ENCODE data around the gene KPNA5.
A peak's percentile ranks its signal among the peaks of the same experiment; 100 is the strongest.
"Not testable (repeated sequence)": the region's sequence is repeated elsewhere in the genome, so short reads cannot be mapped to it uniquely, and the experiment has no call there.

Gene KPNA5

DNA sequence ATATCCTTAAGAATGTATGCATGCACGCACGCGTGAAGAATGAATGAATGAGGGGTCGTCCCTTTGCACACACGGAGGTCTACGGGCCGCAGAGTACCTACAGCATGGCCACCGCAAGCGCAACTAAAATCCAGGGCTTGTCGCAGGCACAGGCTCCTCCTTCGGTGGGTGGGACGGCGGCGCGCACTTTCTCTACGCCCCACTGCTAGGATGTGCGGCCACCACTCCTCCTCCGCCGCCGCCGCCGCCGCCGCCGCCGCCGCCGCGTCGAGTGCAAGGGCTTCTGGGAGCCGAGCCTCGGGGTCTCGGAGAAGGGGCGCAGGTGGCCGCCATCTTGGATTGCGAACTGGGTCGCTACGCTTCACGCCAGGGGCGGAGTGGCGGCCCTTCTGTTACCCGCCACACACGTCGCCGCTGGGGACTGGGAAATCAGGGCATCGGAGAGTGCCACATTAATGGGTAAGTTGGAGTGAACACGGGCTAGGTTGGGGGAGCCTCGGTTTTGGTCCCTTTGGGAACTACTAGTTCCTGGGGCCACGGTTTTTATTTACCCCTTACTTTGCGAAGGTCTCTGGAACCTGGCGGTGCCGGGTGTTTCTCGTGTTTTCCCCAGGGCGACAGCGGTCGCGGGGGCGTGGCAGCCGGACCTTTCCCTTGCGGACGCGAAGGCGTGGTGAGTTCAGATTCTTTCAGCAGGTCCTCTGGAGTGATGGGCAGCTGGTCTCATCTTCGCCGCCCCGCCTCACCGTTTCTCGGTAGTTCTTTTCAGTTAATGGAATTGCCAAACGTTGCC lies at the start of gene KPNA5:
KPNA5 (plus strand) TSS at position 332 of the 793 bp plus-strand sequence; CDS start at position 456, 124 bp downstream.
- DNase-seq: peak; percentile 46

DNA sequence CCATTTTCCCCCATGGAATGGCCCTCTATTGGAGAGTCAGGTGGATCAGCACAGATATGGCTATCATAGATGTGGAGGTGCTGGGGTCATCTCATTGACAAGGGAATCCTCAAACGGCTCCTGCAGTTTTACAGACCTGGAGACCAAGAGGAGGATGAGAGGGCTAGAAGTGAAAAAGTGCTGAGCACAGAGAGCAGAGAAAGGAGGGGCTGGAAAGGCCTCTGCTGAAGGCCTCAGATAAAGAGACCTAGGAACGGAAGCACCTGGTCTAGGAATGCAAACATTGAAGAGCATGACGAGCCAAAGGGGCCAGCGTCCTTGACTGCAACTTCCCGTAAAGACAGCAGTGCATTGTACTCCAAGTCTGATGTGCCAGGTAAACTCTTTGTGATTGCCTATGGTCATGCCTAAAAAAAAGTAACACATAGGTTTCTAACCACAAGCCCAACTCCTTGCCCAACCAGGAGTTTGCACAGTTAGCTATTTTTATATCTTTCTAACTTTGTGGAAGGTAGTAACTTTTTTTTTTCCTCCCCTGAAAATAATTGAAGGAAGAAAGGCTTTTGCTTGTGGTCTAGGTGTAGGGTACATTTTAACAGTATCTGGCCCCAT lies 49.5 kb upstream of the KPNA5 start:
- DNase-seq: no peak

DNA sequence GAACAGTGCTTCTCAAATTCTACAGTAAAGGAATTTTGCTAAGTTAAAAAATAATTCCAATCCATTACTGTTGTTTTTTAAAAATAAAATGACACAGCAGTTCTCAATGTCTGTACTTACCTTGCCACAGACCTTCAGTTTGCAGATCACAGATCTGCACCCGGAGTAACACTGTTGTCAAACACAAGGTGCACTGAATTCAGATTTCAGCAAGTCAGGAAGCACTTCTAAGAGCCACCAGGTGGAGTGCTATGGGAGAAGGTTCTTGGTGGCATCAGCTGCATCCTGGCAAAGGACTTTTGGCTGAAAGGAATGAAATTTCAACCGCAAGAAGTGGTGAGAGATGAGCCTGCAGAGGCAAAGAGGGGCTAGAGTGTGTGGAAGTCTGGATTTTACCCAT lies 47.3 kb upstream of the KPNA5 start:
- DNase-seq: no peak

DNA sequence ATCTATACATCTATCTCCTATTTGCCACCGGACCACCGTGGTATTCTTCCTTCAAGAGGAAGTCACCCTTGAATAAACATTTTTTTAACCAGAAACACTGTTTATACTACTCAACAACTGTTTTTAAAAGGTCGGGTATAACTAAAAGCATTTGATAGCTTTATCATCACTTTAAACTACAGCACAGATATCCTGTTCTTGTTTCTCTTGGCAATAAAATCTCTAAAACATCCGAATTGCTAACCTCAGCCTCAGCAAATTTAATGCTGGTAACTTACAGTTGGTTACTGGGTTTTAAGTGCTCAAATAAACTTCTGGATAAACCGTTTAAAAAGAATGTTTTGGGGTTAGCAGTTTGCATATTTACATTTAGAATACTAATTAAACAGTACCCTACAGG lies 32.9 kb upstream of the KPNA5 start:
- no peak for DNase-seq

DNA sequence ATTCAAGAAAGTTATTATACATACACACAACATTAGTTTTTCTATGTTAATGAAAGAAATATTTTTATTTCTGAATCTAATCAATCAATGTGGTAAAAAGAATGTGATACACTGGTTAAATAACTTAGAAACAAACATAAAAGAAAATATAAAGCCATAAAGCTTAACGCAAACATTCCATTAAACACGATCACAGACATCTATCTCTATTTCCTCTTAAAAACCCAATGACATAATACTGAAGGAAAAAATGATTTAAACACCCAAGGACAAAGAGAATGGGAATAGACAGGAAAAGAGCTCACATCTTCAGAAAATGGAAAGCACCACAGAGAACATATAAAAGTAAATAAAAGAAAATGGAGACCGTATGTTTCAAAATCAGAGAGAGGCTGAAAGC lies 31.9 kb upstream of the KPNA5 start:
- no peak for DNase-seq

DNA sequence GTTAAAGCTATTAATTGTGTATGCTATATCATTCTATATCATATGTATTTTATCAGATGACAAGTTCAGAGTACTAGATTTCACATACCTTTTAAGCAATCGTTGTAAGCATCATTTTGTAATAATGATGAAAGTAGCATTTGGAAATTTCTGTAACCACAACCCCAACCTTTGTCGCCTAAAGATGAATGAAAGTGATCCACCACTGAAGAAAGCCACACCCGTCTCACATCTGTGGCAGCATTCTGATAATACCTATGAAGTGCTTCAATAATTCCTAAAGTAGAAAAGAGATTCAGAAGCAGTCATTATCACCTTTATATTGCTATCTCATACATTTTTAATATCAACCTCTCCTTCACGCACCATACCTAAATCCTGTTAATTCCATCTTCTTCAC lies 29.1 kb upstream of the KPNA5 start:
- DNase-seq: no peak

DNA sequence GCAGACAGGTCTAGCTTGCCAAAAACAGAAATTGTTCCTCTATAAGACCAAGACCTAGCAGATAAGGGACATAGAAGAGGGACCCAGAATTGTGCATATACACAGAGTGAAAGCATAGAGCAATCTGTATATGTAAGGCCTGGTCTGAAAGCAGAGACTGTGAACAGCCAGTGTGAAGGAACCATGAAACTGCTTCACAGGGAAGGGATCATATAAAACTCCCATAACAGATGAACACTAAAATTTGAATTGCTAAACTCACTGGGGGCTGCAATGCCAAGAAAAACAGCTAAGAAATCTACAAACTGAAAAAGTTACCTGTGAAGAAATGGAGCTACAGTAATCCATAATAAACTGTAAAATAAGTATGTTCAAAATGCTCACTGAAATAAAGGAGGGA lies 19.4 kb upstream of the KPNA5 start:
- DNase-seq: no peak

DNA sequence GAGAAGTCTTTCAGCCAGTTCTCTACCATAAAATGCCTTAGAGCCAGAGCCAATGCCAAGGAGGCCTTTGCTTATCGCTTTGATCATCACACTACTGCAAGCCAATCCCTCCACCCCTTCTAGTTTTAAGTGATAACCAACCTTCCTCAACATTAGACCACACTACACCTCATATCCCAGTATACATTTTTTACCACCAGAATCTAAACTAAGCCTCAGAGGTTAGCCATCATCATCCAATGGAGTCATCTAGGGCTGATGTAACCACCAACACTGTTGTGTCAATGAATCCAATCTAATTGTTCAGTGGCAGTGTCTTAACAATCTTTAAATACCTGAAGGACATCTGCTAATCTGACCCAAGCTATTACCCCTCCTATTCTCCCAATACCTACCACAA lies 18.8 kb upstream of the KPNA5 start:
- DNase-seq: no peak

DNA sequence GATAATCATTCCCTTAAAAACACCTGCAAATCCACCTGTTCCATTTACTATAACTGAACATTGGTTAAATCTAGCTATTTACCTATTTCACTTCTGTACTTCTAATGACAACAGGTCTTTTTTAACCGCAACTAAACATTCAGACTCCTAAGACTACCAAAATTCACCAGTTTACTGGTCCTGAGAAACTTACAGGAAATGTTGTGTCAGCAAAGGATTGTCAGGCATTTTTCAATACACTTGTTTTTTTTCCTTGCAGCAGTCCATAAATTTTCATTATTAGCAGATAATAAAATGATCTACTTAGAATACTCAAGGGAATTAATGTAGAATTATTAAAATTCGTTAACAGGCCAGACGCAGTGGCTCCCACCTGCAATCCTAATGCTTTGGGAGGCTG lies 17.7 kb upstream of the KPNA5 start:
- DNase-seq: no peak

DNA sequence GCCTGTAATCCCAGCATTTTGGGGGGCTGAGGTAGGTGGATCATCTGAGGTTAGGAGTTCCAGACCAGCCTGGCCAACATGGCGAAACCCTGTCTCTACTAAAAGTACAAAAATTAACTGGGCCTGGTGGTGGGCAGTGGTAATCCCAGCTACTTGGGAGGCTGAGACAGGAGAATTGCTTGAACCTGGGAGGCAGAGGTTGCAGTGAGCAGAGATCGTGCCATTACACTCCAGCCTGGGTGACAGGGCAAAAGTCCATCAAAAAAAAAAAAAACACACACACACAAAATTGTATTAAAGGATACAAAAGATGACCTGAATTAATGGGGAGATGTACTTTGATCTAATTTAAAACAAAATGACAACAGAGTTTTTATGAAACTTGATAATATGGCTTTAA lies 16.8 kb upstream of the KPNA5 start:
- DNase-seq: not testable (repeated sequence)

DNA sequence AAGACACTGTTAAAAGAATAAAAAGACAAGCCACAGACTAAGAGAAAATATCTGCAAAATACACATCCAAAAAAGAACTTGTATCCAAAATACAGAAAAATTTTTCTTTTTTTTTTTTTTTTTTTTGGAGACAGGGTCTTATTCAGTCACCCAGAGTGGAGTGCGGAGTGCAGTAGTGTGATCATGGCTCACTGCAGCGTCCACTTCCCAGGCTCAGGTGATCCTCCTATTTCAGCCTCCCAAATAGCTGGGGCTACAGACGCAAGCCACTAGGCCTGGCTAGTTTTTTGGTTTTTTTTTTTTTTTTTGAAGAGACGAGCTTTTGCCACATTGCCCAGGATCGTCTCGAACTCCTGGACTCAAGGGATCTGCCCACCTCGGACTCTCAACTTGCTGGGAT lies 15.5 kb upstream of the KPNA5 start:
- DNase-seq: no peak

DNA sequence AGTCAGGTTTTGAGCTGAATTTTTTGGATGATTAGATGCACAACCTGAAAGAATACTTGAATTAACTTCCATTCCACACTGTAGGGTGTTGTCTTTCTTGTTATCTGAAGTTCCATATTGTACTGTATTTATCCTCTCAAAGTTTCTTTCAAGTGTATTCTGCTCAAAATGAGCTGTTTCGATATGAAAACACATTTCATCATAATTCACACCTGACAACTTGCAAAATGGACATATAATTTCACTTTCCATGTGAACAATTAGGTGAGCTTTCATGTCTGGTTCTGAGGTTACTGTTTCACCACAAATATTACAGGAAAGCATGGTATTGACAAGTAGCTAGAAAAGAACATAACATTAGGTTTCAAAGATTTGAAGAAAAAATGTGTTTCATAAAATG lies 14.1 kb upstream of the KPNA5 start:
- no peak for DNase-seq

DNA sequence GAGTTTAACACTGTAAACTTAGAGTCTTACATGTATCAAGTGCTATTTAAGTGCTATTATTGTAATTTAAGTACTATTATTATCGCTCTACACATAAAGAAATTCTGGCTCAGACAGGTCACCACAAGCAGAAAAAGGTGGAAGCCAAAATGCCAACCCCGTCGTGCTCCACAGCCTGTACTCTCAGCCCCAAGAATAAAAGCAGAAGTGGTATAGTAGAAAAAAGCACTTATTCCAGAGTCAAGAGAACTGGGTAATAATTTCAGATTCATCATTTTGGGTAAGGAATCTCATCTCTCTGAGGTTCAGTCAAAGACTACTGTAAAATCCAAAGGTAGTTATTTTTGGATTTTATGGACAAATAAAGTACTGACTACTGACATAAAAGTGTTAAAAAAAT lies 13.4 kb upstream of the KPNA5 start:
- no peak for DNase-seq

DNA sequence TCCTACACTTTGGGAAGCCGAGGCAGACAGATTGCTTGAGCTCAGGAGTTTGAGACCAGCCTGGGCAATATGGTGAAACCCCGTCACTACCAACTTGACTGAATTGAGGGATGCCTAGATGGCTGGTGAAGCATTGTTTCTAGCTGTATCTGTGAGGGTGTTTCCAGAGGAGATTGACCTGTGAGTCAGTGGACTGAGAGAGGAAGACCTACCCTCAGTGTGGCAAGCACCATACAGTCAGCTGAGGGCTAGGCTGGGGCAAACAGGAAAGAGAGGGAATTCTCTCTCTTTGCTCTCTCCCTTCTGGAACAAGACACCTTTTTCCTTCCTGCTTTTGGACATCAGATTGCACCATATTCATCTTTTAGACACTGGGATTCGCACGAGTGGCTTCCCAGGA lies 8.7 kb upstream of the KPNA5 start:
- no peak for DNase-seq

DNA sequence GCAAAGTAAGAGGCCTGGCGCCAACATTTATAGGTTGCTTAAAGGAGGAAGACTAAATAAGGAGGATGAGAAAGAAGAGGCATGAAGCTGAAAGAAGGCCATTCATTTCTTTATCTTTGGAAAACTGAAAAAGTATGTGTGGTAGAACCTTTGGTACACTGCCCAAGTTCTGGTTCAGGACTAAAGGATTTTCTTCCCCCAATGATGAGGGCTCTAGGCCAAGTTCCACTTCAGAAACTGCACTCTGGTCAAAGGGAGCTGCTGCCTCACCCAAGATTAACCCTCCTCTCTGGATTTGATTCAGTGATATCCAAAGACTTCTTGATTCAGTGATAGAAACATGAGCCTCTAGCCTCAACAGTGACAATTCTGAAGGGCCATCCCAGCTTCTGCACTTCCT lies 5.0 kb upstream of the KPNA5 start:
- DNase-seq: no peak

DNA sequence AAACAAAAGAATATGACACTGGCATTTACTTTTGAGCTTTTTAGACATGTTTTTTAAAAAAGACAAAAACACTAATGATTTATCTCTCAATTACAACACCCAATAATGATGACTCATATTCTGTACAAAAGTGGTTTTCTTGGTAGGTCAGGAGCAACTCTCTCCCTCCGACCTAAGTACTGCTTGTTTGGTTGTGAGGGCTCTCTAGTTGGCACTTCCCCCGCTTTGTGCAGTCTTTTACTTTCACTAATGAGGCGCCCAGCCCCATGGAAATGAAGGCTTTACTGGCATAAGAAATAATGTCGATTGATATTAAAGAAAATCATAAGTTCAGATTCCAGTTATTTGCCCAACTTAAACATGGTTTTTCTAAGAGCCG lies 1.3 kb downstream of the KPNA5 start:
- no peak for DNase-seq

DNA sequence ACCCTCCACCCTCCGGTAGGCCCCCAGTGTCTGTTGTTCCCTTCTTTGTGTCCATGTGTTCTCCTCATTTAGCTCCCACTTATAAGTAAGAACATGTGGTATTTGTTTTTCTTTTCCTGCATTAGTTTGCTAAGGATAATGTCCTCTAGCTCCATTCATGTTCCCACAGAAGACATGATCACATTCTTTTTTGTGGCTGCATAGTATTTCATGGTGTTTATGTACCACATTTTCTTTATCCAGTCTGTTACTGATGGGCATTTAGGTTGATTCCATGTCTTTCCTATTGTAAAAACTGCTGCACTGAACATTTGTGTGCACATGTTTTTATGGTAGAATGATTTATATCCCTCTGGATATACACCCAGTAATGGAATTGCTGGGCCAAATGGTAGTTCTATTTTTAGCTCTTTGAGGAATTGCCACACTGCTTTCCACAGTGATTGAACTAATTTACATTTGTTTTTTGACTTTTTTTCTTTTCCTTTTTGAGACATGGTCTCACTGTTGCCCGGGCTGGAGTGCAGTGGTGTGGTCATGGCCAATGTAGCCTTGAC lies 4.5 kb downstream of the KPNA5 start:
- no peak for DNase-seq

DNA sequence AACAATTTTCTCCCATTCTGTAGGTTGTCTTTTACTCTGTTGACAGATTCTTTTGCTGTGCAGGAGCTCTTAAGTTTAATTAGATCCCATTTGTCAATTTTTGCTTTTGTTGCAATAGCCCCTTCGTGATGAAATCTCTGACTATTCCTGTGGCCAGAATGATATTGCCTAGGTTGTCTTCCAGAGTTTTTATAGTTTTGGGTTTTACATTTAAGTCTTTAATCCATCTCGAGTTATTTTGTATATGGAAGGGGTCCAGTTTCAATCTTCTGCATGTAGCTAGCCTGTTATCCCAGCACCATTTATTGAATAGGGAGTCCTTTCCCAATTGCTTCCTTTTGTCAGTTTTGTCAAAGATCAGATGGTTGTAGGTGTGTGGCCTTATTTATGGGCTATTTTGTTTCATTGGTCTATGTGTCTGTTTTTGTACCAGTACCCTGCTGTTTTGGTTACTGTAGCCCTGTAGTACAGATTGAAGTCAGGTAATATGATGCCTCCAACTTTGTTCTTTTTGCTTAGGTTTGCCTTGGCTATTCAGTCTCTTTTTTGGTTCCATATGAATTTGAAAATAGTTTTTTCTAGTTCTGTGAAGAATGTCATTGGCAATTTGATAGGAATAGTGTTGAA lies 5.6 kb downstream of the KPNA5 start:
- DNase-seq: not testable (repeated sequence)

DNA sequence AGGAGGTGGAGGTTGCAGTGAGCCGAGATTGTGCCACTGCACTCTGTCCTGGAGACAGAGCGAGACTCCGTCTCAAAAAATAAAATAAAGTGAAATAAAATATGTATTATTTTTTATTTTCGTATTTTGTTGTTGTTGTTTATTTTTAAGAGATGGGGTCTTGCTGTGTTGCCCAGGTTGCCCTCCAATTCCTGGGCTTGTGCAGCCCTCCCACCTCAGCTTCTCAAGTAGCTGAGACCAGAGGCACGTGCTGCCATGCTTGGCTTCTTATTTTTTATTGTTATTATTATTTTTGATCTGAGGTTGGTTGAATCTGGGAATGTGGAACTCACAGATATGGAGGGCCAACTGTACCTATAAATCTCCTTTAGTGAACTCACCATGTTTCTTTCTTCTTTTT lies 10.1 kb downstream of the KPNA5 start:
- no peak for DNase-seq

DNA sequence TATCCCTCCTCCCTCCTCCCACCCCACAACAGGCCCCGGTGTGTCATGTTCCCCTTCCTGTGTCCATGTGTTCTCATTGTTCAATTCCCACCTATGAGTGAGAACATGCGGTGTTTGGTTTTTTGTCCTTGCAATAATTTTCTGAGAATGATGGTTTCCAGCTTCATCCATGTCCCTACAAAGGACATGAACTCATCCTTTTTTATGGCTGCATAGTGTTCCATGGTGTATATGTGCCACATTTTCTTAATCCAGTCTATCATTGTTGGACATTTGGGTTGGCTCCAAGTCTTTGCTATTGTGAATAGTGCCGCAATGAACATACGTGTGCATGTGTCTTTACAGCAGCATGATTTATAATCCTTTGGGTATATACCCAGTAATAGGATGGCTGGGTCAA lies 11.9 kb downstream of the KPNA5 start:
- not testable (repeated sequence) for DNase-seq

DNA sequence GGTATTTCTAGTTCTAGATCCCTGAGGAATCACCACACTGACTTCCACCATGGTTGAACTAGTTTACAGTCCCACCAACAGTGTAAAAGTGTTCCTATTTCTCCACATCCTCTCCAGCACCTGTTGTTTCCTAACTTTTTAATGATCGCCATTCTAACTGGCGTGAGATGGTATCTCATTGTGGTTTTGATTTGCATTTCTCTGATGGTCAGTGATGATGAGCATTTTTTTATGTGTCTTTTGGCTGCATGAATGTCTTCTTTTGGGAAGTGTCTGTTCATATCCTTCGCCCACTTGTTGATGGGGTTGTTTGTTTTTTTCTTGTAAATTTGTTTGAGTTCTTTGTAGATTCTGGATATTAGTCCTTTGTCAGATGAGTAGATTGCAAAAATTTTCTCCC lies 12.3 kb downstream of the KPNA5 start:
- DNase-seq: not testable (repeated sequence)

DNA sequence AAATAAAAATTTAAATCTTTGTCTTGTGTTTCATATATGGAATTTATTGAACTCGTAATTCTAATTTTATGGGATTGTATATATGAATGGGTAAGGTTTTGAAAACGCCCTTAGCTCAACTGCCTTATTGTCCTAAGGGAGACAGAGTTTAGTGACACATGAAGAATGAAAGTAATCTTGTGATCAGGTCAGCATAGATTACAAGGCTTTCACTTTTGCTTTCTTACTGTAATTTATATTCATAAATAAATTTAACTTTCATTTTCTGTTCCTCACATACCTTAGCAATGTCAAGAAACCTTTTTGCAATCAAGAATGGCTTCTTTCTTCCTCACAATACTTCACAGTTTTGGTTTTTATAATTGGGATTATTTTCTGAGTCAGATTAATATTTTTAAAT lies 14.4 kb downstream of the KPNA5 start:
- DNase-seq: no peak

DNA sequence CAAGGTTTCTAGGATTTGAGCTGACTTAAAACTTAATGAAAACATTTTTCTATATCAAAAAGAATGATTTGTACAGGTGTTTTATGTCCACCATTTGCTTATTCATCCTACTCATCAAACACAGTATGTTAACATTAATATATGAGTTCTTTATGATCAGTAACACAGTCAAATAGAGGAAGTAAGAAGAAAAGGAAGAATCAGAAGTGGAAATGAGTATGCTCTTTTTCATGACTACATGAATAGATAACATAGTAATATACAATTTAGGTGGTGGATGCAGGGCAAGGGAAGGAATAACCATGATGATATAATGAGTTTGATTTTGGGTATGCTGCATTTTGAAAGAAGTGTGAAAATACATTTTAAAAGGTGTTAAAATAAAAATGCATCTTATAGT lies 16.5 kb downstream of the KPNA5 start:
- DNase-seq: no peak

DNA sequence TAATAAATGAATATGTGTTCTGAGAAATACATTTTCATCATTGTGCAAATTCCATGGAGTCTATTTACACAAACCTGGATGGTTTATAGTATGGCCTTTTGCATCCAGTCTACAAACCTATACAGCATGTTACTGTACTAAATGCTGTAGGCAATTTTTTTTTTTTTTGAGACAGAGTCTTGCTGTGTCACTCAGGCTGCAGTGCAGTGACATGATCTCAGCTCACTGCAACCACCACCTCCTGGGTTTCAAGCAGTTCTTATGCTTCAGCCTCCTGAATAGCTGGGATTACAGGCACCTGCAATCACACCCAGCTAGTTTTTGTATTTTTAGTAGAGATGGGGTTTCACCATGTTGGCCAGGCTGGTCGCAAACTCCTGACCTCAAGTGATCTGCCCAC lies 22.9 kb downstream of the KPNA5 start:
- not testable (repeated sequence) for DNase-seq
